CD4-positive, alpha-beta T cell (primary cell): ENCODE data around the gene SLCO2B1. TPM values are rescaled to one million over a fixed set of nuclear protein-coding genes. Genes with fewer than 3 reads are reported as not detected.

Experiments
- ATAC-seq: fragments of 200-7000 bp; cut with Tn5 transposase; one replicate; pipeline ENCODE4 v1.10.0; 2022; ENCODE audit warnings: mild to moderate bottlenecking; ENCODE audit not compliant: poor library complexity
- CTCF ChIA-PET: fragments of 350-600 bp; sonication (Branson Sonifier 250); formaldehyde crosslinking; loops from one replicate; lab custom pipeline; 2021; ENCODE audit warnings: antibody characterized with exemption, inconsistent platforms; lab: Charles Lee
- POLR2A ChIA-PET: fragments of 350-600 bp; sonication (Branson Sonifier 250); formaldehyde crosslinking; loops from one replicate; lab custom pipeline; 2021; ENCODE audit warnings: antibody characterized with exemption, inconsistent platforms; lab: Charles Lee
- DNase-seq, 14 experiments: peaks; one replicate each; pipeline ENCODE4 v3.0.0-alpha.2; 2013 to 2020; ENCODE audit warnings: mixed read lengths in 2 of 14
- H3K27ac ChIP-seq, 2 donors: one replicate each; pipeline versions ENCODE4 v1.5.1 to v1.7.0; 2013; ENCODE audit warnings: low read length in 2 of 2, low read depth in 1 of 2, mild to moderate bottlenecking in 1 of 2
- H3K27me3 ChIP-seq, 2 experiments: 1 replicate in 1 of 2; 2 replicates in 1 of 2; pipeline versions ENCODE4 v1.6.1 to v1.7.0; 2013; ENCODE audit warnings: low read length in 2 of 2, control low read depth in 1 of 2, mild to moderate bottlenecking in 1 of 2, moderate library complexity in 1 of 2; ENCODE audit not compliant: insufficient read depth in 2 of 2, control insufficient read depth in 1 of 2
- H3K36me3 ChIP-seq: one replicate; pipeline ENCODE4 v1.6.1; 2013; ENCODE audit warnings: low read length, control low read depth; ENCODE audit not compliant: insufficient read depth
- H3K4me1 ChIP-seq: one replicate; pipeline ENCODE4 v1.6.1; 2013; ENCODE audit warnings: low read length, control low read depth; ENCODE audit not compliant: insufficient read depth
- H3K4me3 ChIP-seq: one replicate; pipeline ENCODE4 v1.5.1; 2013; ENCODE audit warnings: mild to moderate bottlenecking, low read length, moderate library complexity
- H3K9me3 ChIP-seq, 2 experiments: 1 replicate in 1 of 2; 2 replicates in 1 of 2; pipeline versions ENCODE4 v1.6.1 to v1.7.0; 2013; ENCODE audit warnings: low read length in 2 of 2, mild to moderate bottlenecking in 2 of 2, control low read depth in 1 of 2, moderate library complexity in 1 of 2; ENCODE audit not compliant: control insufficient read depth in 1 of 2, insufficient read depth in 1 of 2
- H3K27ac Mint-ChIP-seq: one replicate; pipeline ENCODE4 v1.8.0; 2020; ENCODE audit warnings: mixed read lengths
- H3K27me3 Mint-ChIP-seq: one replicate; pipeline ENCODE4 v1.8.0; 2021; ENCODE audit warnings: mixed read lengths
- H3K36me3 Mint-ChIP-seq: one replicate; pipeline ENCODE4 v1.8.0; 2021; ENCODE audit warnings: low read depth, mixed read lengths
- H3K4me1 Mint-ChIP-seq: one replicate; pipeline ENCODE4 v1.8.0; 2021; ENCODE audit warnings: low read depth, mixed read lengths
- H3K4me3 Mint-ChIP-seq: one replicate; pipeline ENCODE4 v1.8.0; 2020; ENCODE audit warnings: mild to moderate bottlenecking, mixed read lengths
- H3K9me3 Mint-ChIP-seq: one replicate; pipeline ENCODE4 v1.8.0; 2020; ENCODE audit warnings: mixed read lengths
- intact Hi-C, 2 experiments: fragments of 100-400 bp; cut with DNase I in 1 of 2; cut with micrococcal nuclease in 1 of 2; formaldehyde crosslinking; loops; one replicate each; pipeline versions ENCODE4 v1.15.1 to v1.9.0; 2023 to 2025; cut with DNase I, micrococcal nuclease
- total RNA-seq, 174 experiments: library from RNA in 2 of 174; stranded (reverse) in 2 of 174; gene quantifications; one replicate each; pipeline ENCODE4 v1.2.3 and lab custom pipeline; 2021 to 2026
- TF ChIP-seq, protein P1 (sequence below): fragments of 200-600 bp; IDR thresholded peaks from one replicate; pipeline ENCODE4 v1.8.0; 2022; ENCODE audit warnings: antibody characterized with exemption, mild to moderate bottlenecking

Gene SLCO2B1
- total RNA-seq, 2 experiments from 2014 or later: not detected

DNA sequence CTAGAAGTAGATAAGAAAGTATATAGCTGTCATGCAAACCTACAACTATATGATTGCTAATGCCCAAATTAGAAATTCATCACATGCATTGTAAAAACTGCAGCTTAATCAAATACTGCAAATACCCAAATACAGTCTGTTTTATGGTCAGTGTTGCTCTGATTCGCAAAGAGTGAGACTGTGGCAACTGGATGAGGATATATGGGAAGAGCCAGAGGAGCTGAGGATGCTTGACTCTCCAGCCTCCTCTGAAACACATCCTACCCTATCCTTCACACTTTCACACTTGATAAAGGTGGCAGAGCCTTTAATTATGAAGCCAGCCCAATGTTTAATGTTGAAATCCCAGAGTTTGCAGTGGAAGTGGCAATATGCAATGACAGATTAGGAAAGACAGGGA, 32.3 kb upstream of the SLCO2B1 start:
- no peaks in the 10 kb centered on the region for H3K36me3 ChIP-seq
- peaks cover 5% of the 10 kb centered on the region in 2 experiments for H3K9me3 ChIP-seq
- no peaks in the 10 kb centered on the region for H3K4me1 ChIP-seq
- no peak overlapping the region for H3K27ac ChIP-seq
- CTCF ChIA-PET: no interaction called here
- no peak overlapping the region for H3K4me3 Mint-ChIP-seq
- H3K4me1 Mint-ChIP-seq: no peaks in the 10 kb centered on the region
- no peak for DNase-seq
- POLR2A ChIA-PET: interaction anchor here (0.7 kb wide), 1 partner anchor 392 kb away, joined by 4 read pairs; no protein-coding TSS in a partner anchor
- H3K9me3 Mint-ChIP-seq: peaks cover 14% of the 10 kb centered on the region
- H3K27me3 Mint-ChIP-seq: peaks cover 42% of the 10 kb centered on the region
- intact Hi-C loops: no loop called here
- H3K36me3 Mint-ChIP-seq: no peaks in the 10 kb centered on the region
- no peak overlapping the region for H3K4me3 ChIP-seq
- TF ChIP-seq, protein P1, sequence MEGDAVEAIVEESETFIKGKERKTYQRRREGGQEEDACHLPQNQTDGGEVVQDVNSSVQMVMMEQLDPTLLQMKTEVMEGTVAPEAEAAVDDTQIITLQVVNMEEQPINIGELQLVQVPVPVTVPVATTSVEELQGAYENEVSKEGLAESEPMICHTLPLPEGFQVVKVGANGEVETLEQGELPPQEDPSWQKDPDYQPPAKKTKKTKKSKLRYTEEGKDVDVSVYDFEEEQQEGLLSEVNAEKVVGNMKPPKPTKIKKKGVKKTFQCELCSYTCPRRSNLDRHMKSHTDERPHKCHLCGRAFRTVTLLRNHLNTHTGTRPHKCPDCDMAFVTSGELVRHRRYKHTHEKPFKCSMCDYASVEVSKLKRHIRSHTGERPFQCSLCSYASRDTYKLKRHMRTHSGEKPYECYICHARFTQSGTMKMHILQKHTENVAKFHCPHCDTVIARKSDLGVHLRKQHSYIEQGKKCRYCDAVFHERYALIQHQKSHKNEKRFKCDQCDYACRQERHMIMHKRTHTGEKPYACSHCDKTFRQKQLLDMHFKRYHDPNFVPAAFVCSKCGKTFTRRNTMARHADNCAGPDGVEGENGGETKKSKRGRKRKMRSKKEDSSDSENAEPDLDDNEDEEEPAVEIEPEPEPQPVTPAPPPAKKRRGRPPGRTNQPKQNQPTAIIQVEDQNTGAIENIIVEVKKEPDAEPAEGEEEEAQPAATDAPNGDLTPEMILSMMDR: no peak
- no peak for ATAC-seq
- no peak overlapping the region for H3K27ac Mint-ChIP-seq
- peaks cover 2 to 6% of the 10 kb centered on the region in 2 experiments for H3K27me3 ChIP-seq

DNA sequence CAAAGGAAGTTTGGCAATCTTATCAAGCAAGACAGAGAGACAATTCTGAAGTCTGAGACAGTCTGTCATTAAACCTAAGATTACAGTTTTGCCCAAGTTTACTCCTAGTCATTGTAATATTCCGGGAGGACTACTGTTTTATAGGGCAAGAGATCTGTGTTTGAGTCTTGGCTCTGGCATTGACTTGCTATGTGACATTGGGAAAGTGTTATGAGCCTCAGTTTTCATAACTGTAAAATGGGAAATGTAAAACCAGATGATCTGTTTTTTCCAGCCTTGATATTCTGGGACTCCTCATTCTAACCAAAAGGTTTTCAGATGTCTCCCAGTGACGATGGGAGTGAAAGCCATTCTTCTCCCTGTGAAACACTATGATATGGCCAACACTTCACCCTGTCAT, 24.3 kb upstream of the SLCO2B1 start:
- Histone ChIP-seq H3K36me3 (no peaks in the 10 kb centered on the region), H3K27ac (no peak overlapping the region), H3K4me1 (no peaks in the 10 kb centered on the region), H3K4me3 (no peak overlapping the region), H3K27me3 (peaks cover 4 to 14% of the 10 kb centered on the region in 2 experiments), H3K9me3 (no peaks in the 10 kb centered on the region)
- no peak for ATAC-seq
- no peak overlapping the region for H3K27ac Mint-ChIP-seq
- no peak for DNase-seq
- ChIA-PET POLR2A (no interaction called here), CTCF (no interaction called here)
- H3K9me3 Mint-ChIP-seq: no peaks in the 10 kb centered on the region
- no peak overlapping the region for H3K4me3 Mint-ChIP-seq
- peaks cover 46% of the 10 kb centered on the region for H3K27me3 Mint-ChIP-seq
- no peaks in the 10 kb centered on the region for H3K36me3 Mint-ChIP-seq
- no peaks in the 10 kb centered on the region for H3K4me1 Mint-ChIP-seq
- TF ChIP-seq, protein P1: no peak
- intact Hi-C loops: no loop called here

DNA sequence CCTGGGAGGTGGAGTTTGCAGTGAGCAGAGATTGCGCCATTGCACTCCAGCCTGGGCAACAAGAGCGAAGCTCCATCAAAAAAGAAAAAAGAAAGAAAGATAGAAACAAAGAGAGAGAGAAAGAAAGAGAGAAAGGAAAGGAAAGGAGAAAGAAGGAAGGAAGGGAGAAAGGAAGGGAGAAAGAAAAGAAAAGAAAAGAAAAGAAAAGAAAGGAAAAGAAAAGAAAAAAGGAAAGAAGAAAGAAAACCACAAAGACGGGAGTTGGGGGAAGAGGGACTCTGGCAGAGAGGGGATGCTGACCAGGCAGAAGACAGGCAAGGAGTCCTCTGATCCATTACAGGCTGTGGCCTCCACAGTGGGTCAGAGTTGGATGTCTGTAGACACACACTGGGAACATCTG, 18.8 kb upstream of the SLCO2B1 start:
- no peaks in the 10 kb centered on the region for H3K4me1 ChIP-seq
- H3K27ac ChIP-seq: no peak overlapping the region
- peaks cover 4 to 14% of the 10 kb centered on the region in 2 experiments for H3K27me3 ChIP-seq
- TF ChIP-seq, protein P1: no peak
- POLR2A ChIA-PET: no interaction called here
- Mint-ChIP-seq H3K27ac (no peak overlapping the region), H3K4me1 (no peaks in the 10 kb centered on the region), H3K36me3 (no peaks in the 10 kb centered on the region), H3K4me3 (no peak overlapping the region), H3K9me3 (no peaks in the 10 kb centered on the region), H3K27me3 (peaks cover 46% of the 10 kb centered on the region)
- H3K36me3 ChIP-seq: no peaks in the 10 kb centered on the region
- no peaks in the 10 kb centered on the region for H3K9me3 ChIP-seq
- no peak overlapping the region for H3K4me3 ChIP-seq
- ATAC-seq: no peak
- DNase-seq: no peak
- CTCF ChIA-PET: no interaction called here
- intact Hi-C loops: no loop called here
